T-helper 2 cell treated with Interferon-gamma antibody and Interleukin-4, amounts not matched to agents 5 μg/mL and 100 μg/mL, for 36 hours (primary cell): ENCODE results near the gene NPLOC4.

Experiments
- DNase-seq: peaks from one replicate; pipeline ENCODE4 v3.0.0; 2021; ENCODE audit warnings: low spot score
- H3K27ac Mint-ChIP-seq: one replicate; pipeline ENCODE4 v1.8.0; 2021; ENCODE audit warnings: mild to moderate bottlenecking, mixed read lengths
- H3K27me3 Mint-ChIP-seq: one replicate; pipeline ENCODE4 v1.8.0; 2021; ENCODE audit warnings: low read depth, mixed read lengths
- H3K36me3 Mint-ChIP-seq: one replicate; pipeline ENCODE4 v1.8.0; 2021; ENCODE audit warnings: low read depth, mixed read lengths
- H3K4me1 Mint-ChIP-seq: one replicate; pipeline ENCODE4 v1.8.0; 2021; ENCODE audit warnings: low read depth, mixed read lengths
- H3K4me3 Mint-ChIP-seq: one replicate; pipeline ENCODE4 v1.8.0; 2022; ENCODE audit warnings: mild to moderate bottlenecking, moderate library complexity, mixed read lengths
- H3K9me3 Mint-ChIP-seq: one replicate; pipeline ENCODE4 v1.8.0; 2021; ENCODE audit warnings: mixed read lengths

Gene NPLOC4

GRCh38 chr17:81524039-81524864 is 112.7 kb downstream of the NPLOC4 start:
- Mint-ChIP-seq H3K9me3 (no peaks in the 10 kb centered on the region), H3K27me3 (peaks cover 5% of the 10 kb centered on the region), H3K4me1 (peaks cover 6% of the 10 kb centered on the region), H3K36me3 (no peaks in the 10 kb centered on the region), H3K27ac (no peak overlapping the region), H3K4me3 (no peak overlapping the region)
- DNase-seq, result no peak

GRCh38 chr17:81523402-81524038 is 113.4 kb downstream of the NPLOC4 start:
- Mint-ChIP-seq H3K27ac (no peak overlapping the region), H3K4me3 (no peak overlapping the region), H3K9me3 (no peaks in the 10 kb centered on the region), H3K36me3 (no peaks in the 10 kb centered on the region), H3K27me3 (peaks cover 5% of the 10 kb centered on the region), H3K4me1 (peaks cover 6% of the 10 kb centered on the region)
- DNase-seq, result no peak

GRCh38 chr17:81522491-81523401 is 114.2 kb downstream of the NPLOC4 start:
- Mint-ChIP-seq H3K36me3 (peaks cover 2% of the 10 kb centered on the region), H3K9me3 (no peaks in the 10 kb centered on the region)
- DNase-seq, result no peak

GRCh38 chr17:81520021-81520901 is 116.7 kb downstream of the NPLOC4 start:
- Mint-ChIP-seq H3K27ac (no peak overlapping the region), H3K4me3 (peak overlapping the region; percentile 14), H3K9me3 (no peaks in the 10 kb centered on the region), H3K27me3 (peaks cover 5% of the 10 kb centered on the region), H3K4me1 (peaks cover 20% of the 10 kb centered on the region), H3K36me3 (peaks cover 2% of the 10 kb centered on the region)
- no peak for DNase-seq

More at GRCh38 chr17:81522491-81523401, 114.2 kb downstream of the NPLOC4 start:
- Mint-ChIP-seq H3K27ac (no peak overlapping the region), H3K4me3 (no peak overlapping the region), H3K27me3 (peaks cover 5% of the 10 kb centered on the region), H3K4me1 (peaks cover 10% of the 10 kb centered on the region)

GRCh38 chr17:81519284-81520020 is 117.5 kb downstream of the NPLOC4 start:
- H3K36me3 Mint-ChIP-seq, result peaks cover 2% of the 10 kb centered on the region
- peaks cover 21% of the 10 kb centered on the region for H3K4me1 Mint-ChIP-seq
- H3K4me3 Mint-ChIP-seq, result no peak overlapping the region
- H3K27me3 Mint-ChIP-seq, result peaks cover 5% of the 10 kb centered on the region
- peak; percentile 69 for DNase-seq
- H3K27ac Mint-ChIP-seq, result no peak overlapping the region
- H3K9me3 Mint-ChIP-seq, result no peaks in the 10 kb centered on the region

GRCh38 chr17:81518785-81519283 is 118.1 kb downstream of the NPLOC4 start:
- H3K4me1 Mint-ChIP-seq, result peaks cover 21% of the 10 kb centered on the region
- H3K27ac Mint-ChIP-seq, result no peak overlapping the region
- peaks cover 2% of the 10 kb centered on the region for H3K36me3 Mint-ChIP-seq
- H3K27me3 Mint-ChIP-seq, result peaks cover 5% of the 10 kb centered on the region
- H3K4me3 Mint-ChIP-seq, result no peak overlapping the region
- no peaks in the 10 kb centered on the region for H3K9me3 Mint-ChIP-seq
- no peak for DNase-seq

- DNase-seq, result no peak
- no peaks in the 10 kb centered on the region for H3K9me3 Mint-ChIP-seq
- peak overlapping the region; percentile 65 for H3K4me3 Mint-ChIP-seq
- H3K27me3 Mint-ChIP-seq, result peaks cover 5% of the 10 kb centered on the region
- H3K36me3 Mint-ChIP-seq, result peaks cover 2% of the 10 kb centered on the region
- no peak overlapping the region for H3K27ac Mint-ChIP-seq
- H3K4me1 Mint-ChIP-seq, result peaks cover 21% of the 10 kb centered on the region
Observed at GRCh38 chr17:81518113-81518784, 118.7 kb downstream of the NPLOC4 start.

- H3K4me3 Mint-ChIP-seq, result peak overlapping the region; percentile 65
- H3K27me3 Mint-ChIP-seq, result peaks cover 5% of the 10 kb centered on the region
- DNase-seq, result no peak
- H3K27ac Mint-ChIP-seq, result no peak overlapping the region
- H3K4me1 Mint-ChIP-seq, result peaks cover 21% of the 10 kb centered on the region
- H3K36me3 Mint-ChIP-seq, result peaks cover 2% of the 10 kb centered on the region
- H3K9me3 Mint-ChIP-seq, result no peaks in the 10 kb centered on the region
Observed at GRCh38 chr17:81517339-81518112, 119.4 kb downstream of the NPLOC4 start.

GRCh38 chr17:81517009-81517338 is 119.9 kb downstream of the NPLOC4 start:
- no peak for DNase-seq
- Mint-ChIP-seq H3K27me3 (peaks cover 5% of the 10 kb centered on the region), H3K27ac (no peak overlapping the region), H3K9me3 (no peaks in the 10 kb centered on the region), H3K4me3 (peak overlapping the region; percentile 90), H3K4me1 (peaks cover 21% of the 10 kb centered on the region), H3K36me3 (peaks cover 6% of the 10 kb centered on the region)

GRCh38 chr17:81516439-81516838 is 120.5 kb downstream of the NPLOC4 start:
- H3K27me3 Mint-ChIP-seq, result peaks cover 4% of the 10 kb centered on the region
- DNase-seq, result no peak
- H3K4me3 Mint-ChIP-seq, result peak overlapping the region; percentile 90
- H3K9me3 Mint-ChIP-seq, result no peaks in the 10 kb centered on the region
- no peak overlapping the region for H3K27ac Mint-ChIP-seq
- peaks cover 11% of the 10 kb centered on the region for H3K36me3 Mint-ChIP-seq
- peaks cover 19% of the 10 kb centered on the region for H3K4me1 Mint-ChIP-seq

- Mint-ChIP-seq H3K9me3 (no peaks in the 10 kb centered on the region), H3K27me3 (peaks cover 1% of the 10 kb centered on the region), H3K36me3 (peaks cover 20% of the 10 kb centered on the region), H3K4me1 (peaks cover 15% of the 10 kb centered on the region), H3K4me3 (peak overlapping the region; percentile 90), H3K27ac (peak overlapping the region; percentile 93)
- DNase-seq, result no peak
Observed at GRCh38 chr17:81515530-81516041, 121.3 kb downstream of the NPLOC4 start.
